Immature natural killer cell (primary cell): Measurements from ENCODE around the gene C11orf42. TPM values are rescaled to one million over a fixed set of nuclear protein-coding genes. Genes with fewer than 3 reads are reported as not detected.
"Not testable (repeated sequence)": the region's sequence is repeated elsewhere in the genome, so short reads cannot be mapped to it uniquely, and the experiment has no call there.

Source experiments
- DNase-seq, 3 donors: peaks; one replicate each; pipeline ENCODE4 v3.0.0; 2022; ENCODE audit warnings: mixed read lengths in 1 of 3
- H3K27ac Mint-ChIP-seq, 6 donors: one replicate each; pipeline ENCODE4 v1.8.0; 2020; ENCODE audit warnings: mixed read lengths in 6 of 6, mild to moderate bottlenecking in 5 of 6, inconsistent platforms in 4 of 6, moderate library complexity in 3 of 6
- H3K27me3 Mint-ChIP-seq, 3 donors: one replicate each; pipeline ENCODE4 v1.8.0; 2020 to 2021; ENCODE audit warnings: low read depth in 3 of 3, mild to moderate bottlenecking in 3 of 3, mixed read lengths in 3 of 3, moderate library complexity in 3 of 3, inconsistent platforms in 1 of 3
- H3K36me3 Mint-ChIP-seq, 3 donors: one replicate each; pipeline ENCODE4 v1.8.0; 2020; ENCODE audit warnings: mixed read lengths in 3 of 3, inconsistent platforms in 2 of 3, mild to moderate bottlenecking in 2 of 3
- H3K4me1 Mint-ChIP-seq, 2 donors: one replicate each; pipeline ENCODE4 v1.8.0; 2020; ENCODE audit warnings: inconsistent platforms in 2 of 2, mild to moderate bottlenecking in 2 of 2, mixed read lengths in 2 of 2, moderate library complexity in 1 of 2
- H3K4me3 Mint-ChIP-seq, 5 donors: one replicate each; pipeline ENCODE4 v1.8.0; 2020; ENCODE audit warnings: mild to moderate bottlenecking in 5 of 5, mixed read lengths in 5 of 5, inconsistent platforms in 3 of 5, moderate library complexity in 3 of 5
- H3K9me3 Mint-ChIP-seq, 6 donors: one replicate each; pipeline ENCODE4 v1.8.0; 2020; ENCODE audit warnings: mild to moderate bottlenecking in 6 of 6, mixed read lengths in 6 of 6, inconsistent platforms in 4 of 6, moderate library complexity in 3 of 6
- polyA plus RNA-seq, 3 donors: library from polyadenylated mRNA; unstranded; fragments of 300-500 nt; fragmentation: Illumina TruSeq; gene quantifications; one replicate each; pipeline ENCODE4 v1.2.3, GENCODE V29; 2021

C11orf42 gene
- polyA plus RNA-seq, 3 donors from 2014 or later, result not detected

DNA sequence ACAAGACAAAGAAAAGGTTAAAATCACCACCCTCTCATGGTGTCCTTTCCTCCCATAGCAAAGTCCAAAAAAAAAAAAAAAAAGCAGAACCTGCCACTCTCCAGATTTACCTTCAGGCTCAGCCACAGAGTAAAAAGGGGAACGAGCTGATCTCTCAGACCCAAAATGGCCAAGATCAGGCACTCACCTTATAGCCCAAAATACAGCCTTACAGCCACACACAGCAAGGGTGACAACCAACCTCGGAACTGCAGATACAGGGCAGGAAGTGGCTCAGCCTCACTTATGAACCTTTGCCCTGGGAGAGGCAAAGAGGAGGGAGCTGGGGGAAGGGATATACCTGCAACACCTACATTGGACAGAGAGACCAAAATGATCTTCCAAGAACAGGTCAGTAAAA lies 24.6 kb downstream of the C11orf42 start:
- Mint-ChIP-seq H3K36me3 (peaks cover 3 to 4% (median 4%) of the 10 kb centered on the region in 3 donors), H3K9me3 (no peaks in the 10 kb centered on the region), H3K4me1 (peaks cover 88 to 100% of the 10 kb centered on the region in 2 donors), H3K27me3 (peaks cover 0 to 4% (median 3%) of the 10 kb centered on the region in 3 donors), H3K4me3 (peak overlapping the region; percentile 63 to 84 (median 76)), H3K27ac (peak overlapping the region; percentile 68 to 93 (median 85))
- DNase-seq, result peak; percentile 35 to 53 (median 38)

DNA sequence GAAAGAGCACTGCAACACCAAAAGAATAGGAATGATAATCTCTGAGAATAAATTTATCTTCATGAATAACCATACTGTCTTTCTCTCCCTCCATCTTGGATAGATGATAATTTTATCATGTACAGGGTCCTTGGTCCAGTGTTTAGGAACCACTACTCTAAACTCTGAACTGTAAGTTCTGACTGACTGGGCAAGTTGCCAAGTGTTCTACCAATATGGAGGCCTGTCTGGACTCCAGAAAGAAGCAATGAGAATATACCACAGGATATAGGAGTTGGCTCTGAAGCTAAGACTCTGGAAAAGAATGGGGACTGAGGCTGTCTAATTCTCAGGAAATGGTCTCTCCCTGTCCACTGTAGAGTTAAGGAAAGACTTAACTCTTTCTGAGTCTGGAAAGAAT lies 27.5 kb downstream of the C11orf42 start:
- H3K4me3 Mint-ChIP-seq, result peak overlapping the region in 4 of 5 donors; percentile 23 to 99 (median 76)
- no peaks in the 10 kb centered on the region for H3K9me3 Mint-ChIP-seq
- peaks cover 65 to 77% of the 10 kb centered on the region in 2 donors for H3K4me1 Mint-ChIP-seq
- no peak for DNase-seq
- H3K27ac Mint-ChIP-seq, result peak overlapping the region in 5 of 6 donors; percentile 39 to 92 (median 63)
- peaks cover 0 to 4% (median 3%) of the 10 kb centered on the region in 3 donors for H3K27me3 Mint-ChIP-seq
- H3K36me3 Mint-ChIP-seq, result no peaks in the 10 kb centered on the region

GRCh38 chr11:6233984-6234386 lies 28.6 kb downstream of the C11orf42 start:
- H3K27ac Mint-ChIP-seq, result peak overlapping the region; percentile 92 to 97 (median 96)
- H3K4me3 Mint-ChIP-seq, result peak overlapping the region; percentile 97 to 99 (median 99)
- peaks cover 54 to 66% of the 10 kb centered on the region in 2 donors for H3K4me1 Mint-ChIP-seq
- H3K36me3 Mint-ChIP-seq, result no peaks in the 10 kb centered on the region
- no peaks in the 10 kb centered on the region for H3K9me3 Mint-ChIP-seq
- peaks cover 0 to 4% (median 3%) of the 10 kb centered on the region in 3 donors for H3K27me3 Mint-ChIP-seq
- no peak for DNase-seq

- Mint-ChIP-seq H3K4me1 (peaks cover 48 to 61% of the 10 kb centered on the region in 2 donors), H3K27ac (peak within 1 kb of the TSS; percentile 92 to 97 (median 96)), H3K4me3 (peak within 1 kb of the TSS; percentile 97 to 99 (median 99)), H3K36me3 (no peaks in the 10 kb centered on the region), H3K27me3 (peaks cover 0 to 4% (median 3%) of the 10 kb centered on the region in 3 donors), H3K9me3 (no peaks in the 10 kb centered on the region)
- peak; percentile 99 to 100 (median 100) for DNase-seq
These were observed 29.2 kb downstream of the C11orf42 start, which contains the start of gene FHIP1B for GRCh38 chr11:6234387-6235107. Gene FHIP1B (minus strand): TSS chr11:6234636. CDS start chr11:6224516, 10,120 bp downstream.

GRCh38 chr11:6237266-6237665 lies 31.9 kb downstream of the C11orf42 start:
- Mint-ChIP-seq H3K9me3 (no peaks in the 10 kb centered on the region), H3K4me1 (peaks cover 26 to 34% of the 10 kb centered on the region in 2 donors), H3K36me3 (no peaks in the 10 kb centered on the region), H3K4me3 (no peak overlapping the region), H3K27ac (no peak overlapping the region), H3K27me3 (peaks cover 0 to 5% (median 5%) of the 10 kb centered on the region in 3 donors)
- DNase-seq, result no peak

GRCh38 chr11:6237761-6238302 lies 32.5 kb downstream of the C11orf42 start:
- H3K27me3 Mint-ChIP-seq, result peaks cover 0 to 5% (median 5%) of the 10 kb centered on the region in 3 donors
- peaks cover 22 to 28% of the 10 kb centered on the region in 2 donors for H3K4me1 Mint-ChIP-seq
- no peak for DNase-seq
- no peaks in the 10 kb centered on the region for H3K9me3 Mint-ChIP-seq
- H3K36me3 Mint-ChIP-seq, result no peaks in the 10 kb centered on the region
- H3K4me3 Mint-ChIP-seq, result no peak overlapping the region
- H3K27ac Mint-ChIP-seq, result no peak overlapping the region

DNA sequence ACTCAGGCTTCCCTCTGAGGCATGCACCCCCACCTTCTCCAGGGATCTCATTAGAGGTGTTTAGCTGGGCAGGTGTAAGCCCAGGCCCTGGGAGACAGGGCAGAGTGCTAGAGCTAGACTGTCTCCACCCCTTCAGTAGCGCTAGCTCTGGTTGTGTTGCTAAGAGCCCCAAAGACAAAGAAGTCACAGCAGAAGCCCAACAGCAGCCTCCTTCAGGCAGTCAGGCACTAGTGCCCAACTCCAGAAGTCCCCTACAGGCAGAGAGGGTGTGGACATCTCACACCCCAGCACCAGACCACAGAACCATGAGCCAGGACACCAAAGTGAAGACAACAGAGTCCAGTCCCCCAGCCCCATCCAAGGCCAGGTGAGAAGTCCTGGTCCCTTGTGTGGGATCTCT lies 33.5 kb downstream of the C11orf42 start, which contains the start of gene CNGA4:
CNGA4 (plus strand) TSS at position 188 of the 400 bp plus-strand sequence; CDS start at position 306, 118 bp downstream.
- peaks cover 3 to 7% (median 5%) of the 10 kb centered on the region in 3 donors for H3K27me3 Mint-ChIP-seq
- DNase-seq, result no peak
- H3K4me3 Mint-ChIP-seq, result no peak within 1 kb of the TSS
- no peaks in the 10 kb centered on the region for H3K9me3 Mint-ChIP-seq
- peaks cover 12 to 17% of the 10 kb centered on the region in 2 donors for H3K4me1 Mint-ChIP-seq
- H3K36me3 Mint-ChIP-seq, result no peaks in the 10 kb centered on the region
- H3K27ac Mint-ChIP-seq, result no peak within 1 kb of the TSS

DNA sequence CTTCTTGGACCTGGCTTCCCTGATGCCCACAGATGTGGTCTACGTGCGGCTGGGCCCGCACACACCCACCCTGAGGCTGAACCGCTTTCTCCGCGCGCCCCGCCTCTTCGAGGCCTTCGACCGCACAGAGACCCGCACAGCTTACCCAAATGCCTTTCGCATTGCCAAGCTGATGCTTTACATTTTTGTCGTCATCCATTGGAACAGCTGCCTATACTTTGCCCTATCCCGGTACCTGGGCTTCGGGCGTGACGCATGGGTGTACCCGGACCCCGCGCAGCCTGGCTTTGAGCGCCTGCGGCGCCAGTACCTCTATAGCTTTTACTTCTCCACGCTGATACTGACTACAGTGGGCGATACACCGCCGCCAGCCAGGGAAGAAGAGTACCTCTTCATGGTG lies 34.8 kb downstream of the C11orf42 start:
- DNase-seq, result no peak
- Mint-ChIP-seq H3K9me3 (no peaks in the 10 kb centered on the region), H3K27ac (no peak overlapping the region), H3K27me3 (peaks cover 3% of the 10 kb centered on the region in 3 donors), H3K4me3 (no peak overlapping the region), H3K4me1 (peaks cover 4 to 5% of the 10 kb centered on the region in 2 donors), H3K36me3 (no peaks in the 10 kb centered on the region)

DNA sequence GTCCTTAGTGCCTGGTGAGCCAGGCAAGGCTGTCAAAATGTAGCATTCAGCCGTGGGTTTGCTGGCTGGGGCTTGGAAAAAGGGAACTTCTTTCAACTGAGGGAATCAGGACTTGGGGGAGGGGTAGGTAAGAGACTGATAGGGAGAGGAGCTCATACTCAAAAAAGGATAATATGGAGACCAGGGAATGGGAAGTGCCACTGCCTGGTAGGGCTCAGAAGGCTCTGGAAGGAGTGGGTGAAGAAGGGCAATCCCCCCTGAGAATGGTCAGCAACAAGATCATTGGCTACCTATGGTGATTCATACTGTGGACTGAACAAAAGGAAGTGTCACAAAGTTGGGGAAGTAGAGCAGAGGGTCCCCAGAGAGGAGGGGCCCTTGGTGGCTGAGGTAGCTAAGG lies 35.4 kb downstream of the C11orf42 start:
- no peak overlapping the region for H3K27ac Mint-ChIP-seq
- H3K4me3 Mint-ChIP-seq, result no peak overlapping the region
- peaks cover 3% of the 10 kb centered on the region in 3 donors for H3K27me3 Mint-ChIP-seq
- H3K4me1 Mint-ChIP-seq, result no peaks in the 10 kb centered on the region
- H3K9me3 Mint-ChIP-seq, result no peaks in the 10 kb centered on the region
- DNase-seq, result no peak
- H3K36me3 Mint-ChIP-seq, result no peaks in the 10 kb centered on the region

DNA sequence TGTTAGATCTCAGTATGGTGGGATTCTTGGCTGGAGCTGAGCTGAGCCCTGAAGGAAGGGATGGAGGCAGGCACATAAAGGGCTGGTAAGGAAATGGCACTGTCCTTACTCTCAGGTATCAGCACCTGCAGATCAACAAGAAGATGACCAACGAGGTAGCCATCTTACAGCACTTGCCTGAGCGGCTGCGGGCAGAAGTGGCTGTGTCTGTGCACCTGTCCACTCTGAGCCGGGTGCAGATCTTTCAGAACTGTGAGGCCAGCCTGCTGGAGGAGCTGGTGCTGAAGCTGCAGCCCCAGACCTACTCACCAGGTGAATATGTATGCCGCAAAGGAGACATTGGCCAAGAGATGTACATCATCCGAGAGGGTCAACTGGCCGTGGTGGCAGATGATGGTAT lies 36.0 kb downstream of the C11orf42 start:
- H3K9me3 Mint-ChIP-seq, result no peaks in the 10 kb centered on the region
- DNase-seq, result no peak
- no peak overlapping the region for H3K27ac Mint-ChIP-seq
- no peak overlapping the region for H3K4me3 Mint-ChIP-seq
- H3K27me3 Mint-ChIP-seq, result peaks cover 3% of the 10 kb centered on the region in 3 donors
- H3K4me1 Mint-ChIP-seq, result no peaks in the 10 kb centered on the region
- H3K36me3 Mint-ChIP-seq, result no peaks in the 10 kb centered on the region

GRCh38 chr11:6245536-6245935 lies 40.2 kb downstream of the C11orf42 start:
- DNase-seq, result no peak
- peaks cover 3 to 10% (median 8%) of the 10 kb centered on the region in 3 donors for H3K27me3 Mint-ChIP-seq
- H3K27ac Mint-ChIP-seq, result peak overlapping the region in 1 of 6 donors; percentile 28
- no peaks in the 10 kb centered on the region for H3K36me3 Mint-ChIP-seq
- H3K9me3 Mint-ChIP-seq, result no peaks in the 10 kb centered on the region
- H3K4me3 Mint-ChIP-seq, result no peak overlapping the region
- no peaks in the 10 kb centered on the region for H3K4me1 Mint-ChIP-seq

GRCh38 chr11:6248248-6248647 lies 42.9 kb downstream of the C11orf42 start:
- Mint-ChIP-seq H3K9me3 (no peaks in the 10 kb centered on the region), H3K27me3 (peaks cover 3 to 7% (median 5%) of the 10 kb centered on the region in 3 donors), H3K27ac (no peak overlapping the region), H3K36me3 (no peaks in the 10 kb centered on the region), H3K4me1 (no peaks in the 10 kb centered on the region), H3K4me3 (no peak overlapping the region)
- DNase-seq, result no peak

GRCh38 chr11:6248897-6249296 lies 43.5 kb downstream of the C11orf42 start:
- H3K27me3 Mint-ChIP-seq, H3K36me3 Mint-ChIP-seq, H3K4me3 Mint-ChIP-seq, H3K4me1 Mint-ChIP-seq, H3K27ac Mint-ChIP-seq, H3K9me3 Mint-ChIP-seq, DNase-seq: not testable (repeated sequence)
